HepG2 (cell line): ENCODE data around the gene PYGB. TPM values are rescaled to one million over a fixed set of nuclear protein-coding genes. Genes with fewer than 3 reads are reported as not detected.

Experiments
- JUNB ChIP-seq: sonication (generic); formaldehyde crosslinking; IDR thresholded peaks from 2 replicates; pipeline ENCODE4 v1.8.0; 2022; ENCODE audit warnings: missing genetic modification reagents, mild to moderate bottlenecking, borderline replicate concordance
- KAT7 ChIP-seq: IDR thresholded peaks from 2 replicates; pipeline ENCODE4 v1.6.1; 2018; ENCODE audit warnings: borderline replicate concordance, missing compliant biosample characterization
- PHF21A ChIP-seq: sonication (generic); formaldehyde crosslinking; IDR thresholded peaks from 2 replicates; pipeline ENCODE4 v1.5.0; 2020; ENCODE audit warnings: mild to moderate bottlenecking, missing genetic modification reagents
- POLR2A ChIP-seq, 2 experiments: IDR thresholded peaks; 2 replicates each; pipeline ENCODE4 v1.6.1; 2011; ENCODE audit warnings: low read depth in 2 of 2, low read length in 2 of 2, mild to moderate bottlenecking in 1 of 2, moderate library complexity in 1 of 2; ENCODE audit not compliant: insufficient read depth in 1 of 2
- THYN1 ChIP-seq: sonication (generic); formaldehyde crosslinking; IDR thresholded peaks from 2 replicates; pipeline ENCODE4 v1.8.1; 2023; ENCODE audit warnings: low read depth, mild to moderate bottlenecking, moderate library complexity, missing genetic modification reagents, borderline replicate concordance
- ZNF33A ChIP-seq: sonication (generic); formaldehyde crosslinking; IDR thresholded peaks from 2 replicates; pipeline ENCODE4 v1.5.1; 2020; ENCODE audit warnings: missing genetic modification reagents, mild to moderate bottlenecking, moderate library complexity, borderline replicate concordance
- ZNF615 ChIP-seq: sonication (generic); formaldehyde crosslinking; IDR thresholded peaks from 2 replicates; pipeline ENCODE4 v1.5.0; 2020; ENCODE audit warnings: mild to moderate bottlenecking, missing genetic modification reagents, borderline replicate concordance
- ZNF670 ChIP-seq: sonication (generic); formaldehyde crosslinking; IDR thresholded peaks from 2 replicates; pipeline ENCODE4 v1.8.0; 2022; ENCODE audit warnings: mild to moderate bottlenecking, missing genetic modification reagents, borderline replicate concordance
- ZNF749 ChIP-seq: sonication (generic); formaldehyde crosslinking; IDR thresholded peaks from 2 replicates; pipeline ENCODE4 v1.8.0; 2022; ENCODE audit warnings: mild to moderate bottlenecking, missing genetic modification reagents, moderate library complexity, borderline replicate concordance
- ZNF891 ChIP-seq: sonication (generic); formaldehyde crosslinking; IDR thresholded peaks from 2 replicates; pipeline ENCODE4 v1.5.0; 2020; ENCODE audit warnings: mild to moderate bottlenecking, missing genetic modification reagents
- polyA plus RNA-seq, 8 experiments: library from polyadenylated mRNA; depleted of rRNA in 3 of 8; stranded (reverse) in 7 of 8; unstranded in 1 of 8; fragments of >200 nt; fragmentation: Illumina TruSeq in 4 of 8; extraction: Trizol in 4 of 8; gene quantifications; 2 replicates each; pipeline versions ENCODE4 v1.2.1 to v1.2.3, GENCODE V29; 2011 to 2016; ENCODE audit warnings: low read depth in 4 of 8, missing spikeins in 1 of 8, mixed read lengths in 1 of 8; ENCODE audit not compliant: insufficient read depth in 1 of 8
- total RNA-seq, 5 experiments: library from RNA; depleted of rRNA; stranded (reverse); fragments of >200 nt; fragmentation: Illumina TruSeq; extraction: Trizol; gene quantifications; 2 replicates each; pipeline ENCODE4 v1.2.3, GENCODE V29; 2016; ENCODE audit warnings: low read depth in 1 of 5
- TF ChIP-seq, protein P1 (sequence below), 2 experiments: sonication (generic) in 1 of 2; formaldehyde crosslinking in 1 of 2; IDR thresholded peaks; 2 replicates each; pipeline versions ENCODE4 v1.4.0 to v1.6.1; 2016 to 2020; ENCODE audit warnings: borderline replicate concordance in 1 of 2, low read depth in 1 of 2, mild to moderate bottlenecking in 1 of 2, missing genetic modification reagents in 1 of 2
- TF ChIP-seq, protein P2 (sequence below): sonication (generic); formaldehyde crosslinking; IDR thresholded peaks from 2 replicates; pipeline ENCODE4 v1.5.1; 2020; ENCODE audit warnings: mild to moderate bottlenecking, missing genetic modification reagents

The PYGB gene
- total and polyA plus RNA-seq, 2 of the 13 experiments (the other 11 are each of a cell fraction or from before 2014, with no cell fraction given), result 24.2 to 86.3 TPM

- TF ChIP-seq, protein P1, sequence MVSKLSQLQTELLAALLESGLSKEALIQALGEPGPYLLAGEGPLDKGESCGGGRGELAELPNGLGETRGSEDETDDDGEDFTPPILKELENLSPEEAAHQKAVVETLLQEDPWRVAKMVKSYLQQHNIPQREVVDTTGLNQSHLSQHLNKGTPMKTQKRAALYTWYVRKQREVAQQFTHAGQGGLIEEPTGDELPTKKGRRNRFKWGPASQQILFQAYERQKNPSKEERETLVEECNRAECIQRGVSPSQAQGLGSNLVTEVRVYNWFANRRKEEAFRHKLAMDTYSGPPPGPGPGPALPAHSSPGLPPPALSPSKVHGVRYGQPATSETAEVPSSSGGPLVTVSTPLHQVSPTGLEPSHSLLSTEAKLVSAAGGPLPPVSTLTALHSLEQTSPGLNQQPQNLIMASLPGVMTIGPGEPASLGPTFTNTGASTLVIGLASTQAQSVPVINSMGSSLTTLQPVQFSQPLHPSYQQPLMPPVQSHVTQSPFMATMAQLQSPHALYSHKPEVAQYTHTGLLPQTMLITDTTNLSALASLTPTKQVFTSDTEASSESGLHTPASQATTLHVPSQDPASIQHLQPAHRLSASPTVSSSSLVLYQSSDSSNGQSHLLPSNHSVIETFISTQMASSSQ (IDR thresholded peaks at IDR 0.05; ENCODE audit: low read depth), result no peak
- TF ChIP-seq, protein P1 (CRISPR knock-in tag; IDR thresholded peaks at IDR 0.05; ENCODE audit: borderline replicate concordance), result no peak
- no peak for TF ChIP-seq ZNF670
- no peak for TF ChIP-seq POLR2A (IDR thresholded peaks at IDR 0.05; ENCODE audit: insufficient read depth in 1 of 2, low read depth in 2 of 2, low read length in 2 of 2)
- no peak for TF ChIP-seq ZNF33A (CRISPR knock-in tag)
- TF ChIP-seq THYN1 (CRISPR knock-in tag), result no peak
- TF ChIP-seq JUNB (CRISPR knock-in tag), result peak; percentile 45; the same call in 1 of the 2 replicates
- TF ChIP-seq, protein P2, sequence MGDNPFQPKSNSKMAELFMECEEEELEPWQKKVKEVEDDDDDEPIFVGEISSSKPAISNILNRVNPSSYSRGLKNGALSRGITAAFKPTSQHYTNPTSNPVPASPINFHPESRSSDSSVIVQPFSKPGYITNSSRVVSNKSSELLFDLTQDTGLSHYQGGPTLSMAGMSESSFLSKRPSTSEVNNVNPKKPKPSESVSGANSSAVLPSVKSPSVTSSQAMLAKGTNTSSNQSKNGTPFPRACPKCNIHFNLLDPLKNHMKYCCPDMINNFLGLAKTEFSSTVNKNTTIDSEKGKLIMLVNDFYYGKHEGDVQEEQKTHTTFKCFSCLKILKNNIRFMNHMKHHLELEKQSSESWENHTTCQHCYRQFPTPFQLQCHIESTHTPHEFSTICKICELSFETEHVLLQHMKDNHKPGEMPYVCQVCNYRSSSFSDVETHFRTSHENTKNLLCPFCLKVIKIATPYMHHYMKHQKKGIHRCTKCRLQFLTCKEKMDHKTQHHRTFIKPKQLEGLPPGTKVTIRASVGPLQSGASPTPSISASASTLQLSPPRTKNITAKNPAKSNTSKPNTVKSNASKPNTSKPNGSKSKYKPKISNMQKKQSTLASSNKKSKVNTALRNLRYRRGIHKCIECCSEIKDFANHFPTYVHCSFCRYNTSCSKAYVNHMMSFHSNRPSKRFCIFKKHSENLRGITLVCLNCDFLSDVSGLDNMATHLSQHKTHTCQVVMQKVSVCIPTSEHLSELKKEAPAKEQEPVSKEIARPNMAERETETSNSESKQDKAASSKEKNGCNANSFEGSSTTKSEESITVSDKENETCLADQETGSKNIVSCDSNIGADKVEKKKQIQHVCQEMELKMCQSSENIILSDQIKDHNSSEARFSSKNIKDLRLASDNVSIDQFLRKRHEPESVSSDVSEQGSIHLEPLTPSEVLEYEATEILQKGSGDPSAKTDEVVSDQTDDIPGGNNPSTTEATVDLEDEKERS (CRISPR knock-in tag), result no peak
- TF ChIP-seq ZNF891, result no peak; the same call in 1 of the 2 replicates
- 0 out of 2 replicates have a peak, but pooled peaks have one; percentile 37 for TF ChIP-seq PHF21A (CRISPR knock-in tag)
- TF ChIP-seq ZNF615 (CRISPR knock-in tag), result no peak
- no peak for TF ChIP-seq ZNF749 (CRISPR knock-in tag)
- no peak for TF ChIP-seq KAT7
- TF ChIP-seq, all 625 proteins: peak for 92
Measured at GRCh38 chr20:25223179-25223661, 24.7 kb upstream of the PYGB start (continued).
